HG03280 (cell line): ENCODE measurements around the gene DSCAML1.

Experiments
- ATAC-seq: cut with Tn5 transposase; IDR thresholded peaks from one replicate; pipeline ENCODE4 v1.9.1; 2021; ENCODE audit warnings: mild to moderate bottlenecking, moderate library complexity; ENCODE audit not compliant: unreplicated experiment

Gene DSCAML1

DNA sequence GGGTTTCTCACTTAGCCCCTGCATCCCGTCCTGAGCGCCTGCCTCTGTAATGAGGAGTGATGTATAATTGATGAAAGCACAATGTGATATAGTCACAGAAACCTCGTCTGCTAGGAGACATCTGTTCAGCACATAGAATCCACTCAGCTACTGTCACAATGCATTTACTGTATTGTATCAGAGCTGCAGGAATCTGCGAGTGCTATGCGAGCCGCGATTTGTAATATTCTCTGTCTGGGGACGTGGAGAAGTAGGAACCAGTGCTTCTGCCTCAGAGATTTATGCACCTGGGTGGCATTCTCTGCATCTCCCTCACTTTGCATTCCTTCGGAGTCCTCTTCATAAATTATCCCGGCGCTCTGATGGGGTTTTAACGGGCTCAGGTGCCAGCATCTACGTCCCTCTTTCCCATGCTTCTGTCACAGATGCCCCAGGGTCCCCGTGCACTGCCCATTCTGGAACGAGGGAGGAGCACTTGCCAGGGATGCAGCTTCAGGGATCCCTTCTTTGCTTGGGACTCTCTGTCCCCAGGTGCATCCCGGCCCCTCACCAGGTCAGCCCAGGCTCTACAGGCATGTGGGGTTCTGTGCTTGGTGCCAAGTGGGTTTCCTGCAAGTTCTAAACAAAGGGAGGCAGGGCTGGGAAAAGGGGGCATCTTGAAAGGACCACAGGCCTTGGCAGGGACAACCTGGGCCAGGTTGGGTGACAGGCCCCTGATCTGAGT is 205.5 kb downstream of the DSCAML1 start:
- no peak for ATAC-seq

DNA sequence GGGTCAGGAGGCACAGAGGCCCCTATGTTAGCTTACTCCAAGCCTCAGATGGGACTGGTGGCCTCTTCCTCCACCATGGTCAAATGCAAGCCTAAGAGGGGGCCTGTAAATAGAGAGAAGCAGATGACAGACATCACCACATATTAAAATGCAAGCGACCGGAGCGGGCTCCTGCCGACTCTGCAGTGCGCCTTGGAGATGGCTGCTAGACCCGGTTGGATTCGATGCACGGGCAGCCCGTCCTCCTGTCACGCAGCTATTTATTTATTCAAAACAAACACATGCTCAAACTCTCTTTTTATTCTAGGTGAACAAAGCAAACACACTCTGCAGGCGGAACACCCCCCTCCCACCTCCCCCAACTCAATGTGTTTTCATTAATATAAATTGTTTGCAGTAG is 208.0 kb downstream of the DSCAML1 start:
- ATAC-seq, result no peak

DNA sequence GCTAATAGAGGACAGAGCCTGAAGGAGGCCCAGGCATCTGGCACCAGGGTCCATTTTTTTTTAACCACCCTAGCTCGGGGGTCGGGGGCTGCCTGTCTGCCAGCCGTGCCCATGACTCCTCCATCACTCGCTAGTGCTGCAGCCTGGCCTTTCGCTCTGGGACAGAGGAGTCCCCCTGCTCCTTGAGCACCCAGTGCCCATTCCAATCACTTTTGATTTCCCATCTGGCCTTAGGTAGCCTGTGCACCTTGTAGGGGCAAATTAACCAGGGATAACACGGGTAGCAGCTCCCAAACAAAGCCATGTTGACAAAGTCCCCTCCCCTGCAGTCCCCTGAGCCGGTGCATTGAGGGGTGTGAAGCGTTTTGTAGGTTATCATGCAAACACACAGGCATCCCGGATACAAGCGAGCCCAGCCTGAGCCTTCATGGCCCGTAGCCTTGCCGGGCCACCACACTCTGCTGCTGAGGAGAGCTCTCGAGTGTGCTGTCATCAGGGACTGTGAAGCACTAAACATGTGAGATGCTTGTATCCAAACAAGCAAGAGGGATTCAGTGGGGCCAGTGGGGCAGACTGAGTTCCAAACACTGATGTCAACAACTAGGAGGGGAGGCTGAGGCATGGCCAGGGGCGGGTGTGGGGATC is 208.7 kb downstream of the DSCAML1 start:
- no peak for ATAC-seq

DNA sequence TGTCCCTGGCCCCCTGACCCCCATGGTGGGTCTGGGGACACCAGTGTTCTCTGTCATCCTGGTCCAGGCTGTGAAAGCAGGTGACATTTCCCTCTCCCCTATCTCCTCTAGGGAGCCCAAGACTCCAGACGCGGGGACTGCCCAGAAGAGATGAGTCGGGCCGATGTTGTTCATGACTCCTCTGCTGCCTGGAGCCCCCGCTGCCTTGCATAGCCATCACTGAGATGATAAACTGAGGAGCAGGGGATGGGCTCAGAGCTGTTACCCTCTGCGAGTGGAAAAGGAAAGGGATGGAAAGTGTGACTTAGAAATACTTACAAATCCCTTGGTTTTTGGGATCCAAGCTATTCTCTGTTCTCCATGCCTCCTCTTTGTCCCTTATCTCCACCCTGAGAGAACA is 209.6 kb downstream of the DSCAML1 start:
- no peak for ATAC-seq

- ATAC-seq, result no peak
These were observed 210.6 kb downstream of the DSCAML1 start for GRCh38 chr11:117586392-117586791.

DNA sequence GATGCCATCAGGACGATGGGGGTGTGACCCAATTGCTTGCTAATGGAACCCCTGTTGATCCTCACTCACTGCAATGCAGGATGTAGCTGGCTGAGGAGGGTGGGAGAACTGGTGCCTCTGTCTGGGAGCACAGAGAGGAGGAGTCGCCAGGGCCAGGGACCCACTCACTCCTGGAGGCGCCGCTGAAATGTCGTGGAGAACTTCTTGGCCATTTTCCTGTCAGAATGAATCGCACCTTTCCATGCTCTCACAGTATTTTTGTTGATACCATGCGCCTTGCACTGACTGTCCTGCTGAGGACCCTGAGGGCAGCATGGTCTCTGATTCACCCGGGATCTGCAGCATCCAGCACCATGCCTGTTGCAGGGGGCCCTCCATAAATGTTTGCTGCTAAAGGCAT is 211.4 kb downstream of the DSCAML1 start:
- no peak for ATAC-seq

GRCh38 chr11:117584056-117584830 is 212.8 kb downstream of the DSCAML1 start:
- ATAC-seq, result no peak

- no peak for ATAC-seq
These were observed 213.8 kb downstream of the DSCAML1 start for GRCh38 chr11:117583063-117583801.

- no peak for ATAC-seq
These were observed 214.6 kb downstream of the DSCAML1 start for GRCh38 chr11:117582433-117582832.

GRCh38 chr11:117580866-117581265 is 216.2 kb downstream of the DSCAML1 start:
- no peak for ATAC-seq

DNA sequence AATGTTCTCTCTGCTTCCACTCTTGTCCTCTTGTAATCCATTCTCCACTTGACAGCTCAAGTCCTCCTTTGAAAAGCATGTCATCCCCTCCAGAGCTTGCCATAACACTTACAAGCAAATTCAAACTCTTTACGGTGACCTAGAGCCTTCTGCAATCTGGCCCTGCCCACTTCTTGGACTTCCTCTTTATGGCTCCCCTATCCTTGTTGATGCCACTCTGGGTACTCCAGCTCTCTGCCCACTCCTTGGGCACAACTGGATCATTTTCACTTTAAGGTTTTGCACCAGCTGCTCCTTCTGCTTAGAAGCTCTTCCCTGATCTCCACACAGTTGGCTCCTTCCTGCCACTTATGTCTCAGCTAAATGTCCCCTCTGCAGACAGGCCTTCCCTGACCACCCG is 217.9 kb downstream of the DSCAML1 start:
- ATAC-seq, result no peak

DNA sequence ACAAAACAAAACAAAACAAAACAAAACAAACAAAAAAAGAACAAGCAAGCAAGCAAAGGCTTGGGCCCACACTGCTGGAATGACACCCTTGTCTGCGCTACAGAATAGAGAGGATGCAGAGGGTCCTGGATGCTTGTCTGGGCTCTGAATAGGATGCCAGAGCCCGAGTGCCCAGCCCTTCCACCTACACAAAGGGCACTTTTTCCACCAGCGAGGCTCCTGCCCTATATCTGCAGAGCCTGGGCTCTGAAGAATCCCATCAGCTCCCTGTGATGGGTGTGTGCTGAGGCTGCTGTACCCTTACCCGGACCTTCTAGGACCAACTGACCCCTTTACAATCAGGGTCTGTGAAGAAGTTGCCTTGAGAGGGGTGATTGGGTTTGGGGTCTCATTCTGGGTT is 221.2 kb downstream of the DSCAML1 start:
- ATAC-seq, result no peak

DNA sequence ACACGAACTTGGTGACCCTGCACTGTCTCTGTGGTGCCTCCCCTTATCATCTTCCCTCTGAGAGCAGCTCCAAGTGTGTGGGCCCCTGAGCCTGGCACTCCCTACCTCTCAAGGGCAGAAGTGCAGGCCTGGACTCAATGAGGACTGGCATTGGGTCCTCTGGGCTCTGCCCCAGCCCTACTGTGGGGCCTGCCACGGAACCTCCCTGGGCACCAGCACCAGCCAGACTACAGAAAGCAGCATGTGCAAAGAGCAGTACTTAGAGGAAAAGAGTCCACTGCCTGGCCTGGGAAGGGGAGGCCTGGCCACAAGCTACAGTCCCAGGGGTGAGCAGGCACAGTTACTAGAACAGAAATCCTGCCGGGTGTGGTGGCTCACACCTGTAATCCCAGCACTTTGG is 222.5 kb downstream of the DSCAML1 start:
- no peak for ATAC-seq

DNA sequence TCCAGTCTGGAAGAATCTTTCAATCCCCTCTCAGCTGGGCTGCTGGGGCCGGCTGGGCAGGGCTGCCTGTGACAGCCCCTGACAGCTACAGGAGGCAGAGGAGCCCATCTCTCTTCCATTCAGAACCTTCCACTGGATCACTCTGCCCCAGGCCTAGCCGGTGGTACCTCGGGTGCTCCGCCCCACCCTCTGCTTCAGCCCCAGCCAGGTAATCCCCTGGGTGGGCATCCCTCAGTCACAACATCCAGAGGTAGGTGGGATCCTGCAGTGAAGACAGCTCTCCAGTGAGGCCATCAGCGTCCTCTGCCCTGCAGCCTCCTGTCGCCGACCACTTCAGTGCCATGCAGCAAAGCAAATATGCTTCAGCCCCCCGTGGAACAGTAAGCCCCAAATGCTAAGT is 223.7 kb downstream of the DSCAML1 start:
- no peak for ATAC-seq

DNA sequence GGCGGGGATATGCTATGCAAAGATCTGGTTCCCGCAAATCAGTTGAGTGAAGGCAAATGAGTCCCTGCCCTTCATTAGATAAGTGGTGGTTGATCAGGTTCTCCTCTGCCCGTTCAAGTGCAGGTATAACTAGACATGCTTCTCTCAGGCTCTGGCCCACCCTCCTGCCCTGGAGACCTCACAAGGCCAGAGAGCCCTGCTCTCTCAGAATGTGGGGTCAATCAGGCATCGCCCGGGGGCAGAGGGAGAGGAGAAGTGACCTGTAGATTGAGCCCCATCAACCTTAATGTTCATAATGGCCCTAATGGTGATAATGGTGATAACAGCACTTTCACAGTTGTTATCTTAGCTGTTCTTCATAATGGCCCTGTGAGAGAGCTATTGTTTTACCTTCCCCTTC is 224.3 kb downstream of the DSCAML1 start:
- no peak for ATAC-seq

GRCh38 chr11:117572129-117572528 is 224.9 kb downstream of the DSCAML1 start:
- no peak for ATAC-seq

DNA sequence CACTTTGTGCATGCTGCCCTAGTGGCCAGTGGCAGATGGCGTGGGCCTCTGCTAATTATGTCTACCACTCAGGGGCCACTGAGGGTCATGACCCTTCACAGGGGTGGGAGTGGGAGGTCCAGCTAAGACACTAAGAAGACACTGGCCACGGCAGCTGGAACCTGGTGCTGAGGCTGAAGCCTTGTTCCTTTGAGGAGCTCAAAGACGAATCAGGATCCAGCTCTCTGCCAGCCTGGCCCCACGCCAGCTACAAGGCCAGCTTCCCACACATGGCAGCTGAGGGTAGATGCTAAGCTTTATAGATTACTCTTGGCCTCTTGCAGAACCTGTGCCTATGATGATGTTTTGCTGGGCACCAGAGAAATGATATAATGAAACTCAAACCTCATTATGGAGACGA is 226.3 kb downstream of the DSCAML1 start:
- ATAC-seq, result no peak

- ATAC-seq, result no peak
These were observed 227.1 kb downstream of the DSCAML1 start for GRCh38 chr11:117569911-117570310.

- no peak for ATAC-seq
These were observed 231.3 kb downstream of the DSCAML1 start for GRCh38 chr11:117565709-117566108.

DNA sequence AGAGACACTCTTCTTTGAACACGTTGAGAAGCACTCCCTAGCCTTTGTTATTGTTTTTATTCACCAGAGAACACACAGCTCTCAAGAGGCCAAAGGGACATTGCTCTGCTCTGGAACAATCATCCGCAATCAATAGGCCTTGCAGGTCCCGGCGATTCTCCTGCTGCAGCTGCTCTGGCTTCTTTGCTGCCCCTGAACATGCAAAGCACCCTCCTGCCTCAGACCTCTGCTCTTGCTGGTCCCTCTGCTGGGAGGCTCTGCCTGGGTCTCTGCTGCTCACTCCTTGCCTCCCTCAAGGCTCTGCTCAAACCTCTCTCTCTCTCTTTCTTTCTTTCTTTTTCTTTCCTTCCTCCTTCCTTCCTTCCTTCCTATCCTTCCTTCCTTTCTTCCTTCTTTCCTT is 232.7 kb downstream of the DSCAML1 start:
- ATAC-seq, result no peak

GRCh38 chr11:117563556-117563955 is 233.5 kb downstream of the DSCAML1 start:
- ATAC-seq, result no peak
